NB4 (cell line): ENCODE measurements around the gene POU2AF1.

Experiments used
- DNase-seq: peaks from one replicate; pipeline ENCODE4 v3.0.0; 2010; ENCODE audit warnings: low read depth
- H3K4me3 ChIP-seq: one replicate; pipeline ENCODE4 v1.5.1; 2011; ENCODE audit warnings: mild to moderate bottlenecking, low read depth, low read length, moderate library complexity
- MYC ChIP-seq: IDR thresholded peaks from 2 replicates; pipeline ENCODE4 v1.6.1; 2011; ENCODE audit warnings: low read depth, low read length
- POLR2A ChIP-seq: IDR thresholded peaks from 2 replicates; pipeline ENCODE4 v1.6.1; 2011; ENCODE audit warnings: mild to moderate bottlenecking; ENCODE audit not compliant: insufficient read length; ENCODE audit errors: extremely low read depth
- TF ChIP-seq, protein P1 (sequence below): IDR thresholded peaks from one replicate; pipeline ENCODE4 v1.5.1; 2012; ENCODE audit warnings: low read depth, low read length
- TF ChIP-seq, protein P2 (sequence below): IDR thresholded peaks from 2 replicates; pipeline ENCODE4 v1.6.1; 2011; ENCODE audit warnings: low read depth, low read length

Gene POU2AF1

DNA sequence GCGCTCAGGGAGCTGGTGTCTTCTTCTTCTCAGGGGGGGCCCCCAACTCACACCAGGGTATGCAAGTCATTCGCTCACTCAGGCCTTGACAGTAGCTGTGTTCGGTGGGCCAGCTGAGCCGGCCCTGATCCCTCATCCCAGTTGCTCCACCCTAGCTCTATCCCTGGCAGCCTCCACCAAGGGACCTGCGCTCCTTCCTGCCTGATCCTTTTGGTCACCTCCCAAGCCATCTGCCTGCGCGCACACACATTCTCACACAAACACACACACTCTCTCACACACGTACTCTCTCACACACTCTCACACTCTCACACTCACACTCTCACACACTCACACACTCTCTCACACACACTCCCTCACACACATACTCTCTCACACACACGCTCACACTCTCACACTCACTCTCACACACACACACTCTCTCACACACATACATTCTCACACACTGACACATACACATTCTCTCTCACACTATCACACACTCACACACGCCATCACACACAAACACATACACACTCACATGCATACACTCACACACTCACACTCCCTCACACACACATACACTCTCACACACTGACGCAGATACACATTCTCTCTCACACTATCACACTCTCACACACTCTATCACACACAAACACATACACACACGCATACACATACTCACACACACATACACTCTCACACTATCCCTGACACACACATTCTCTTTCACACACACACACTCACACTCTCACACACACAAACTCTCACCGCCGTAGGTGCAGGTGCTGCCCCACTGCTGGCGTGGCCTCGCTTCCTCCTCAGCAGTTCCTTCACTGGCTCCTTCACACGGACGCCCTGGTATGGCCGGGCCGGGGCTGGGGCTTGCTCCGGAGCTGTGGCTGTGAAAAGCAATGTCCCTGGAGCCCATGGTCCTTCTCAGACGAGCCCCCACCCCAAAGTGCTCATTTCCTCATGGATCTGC lies 20.8 kb downstream of the POU2AF1 start:
- H3K4me3 ChIP-seq, result no peak overlapping the region
- TF ChIP-seq MYC, result no peak
- TF ChIP-seq POLR2A, result no peak
- TF ChIP-seq, protein P1, sequence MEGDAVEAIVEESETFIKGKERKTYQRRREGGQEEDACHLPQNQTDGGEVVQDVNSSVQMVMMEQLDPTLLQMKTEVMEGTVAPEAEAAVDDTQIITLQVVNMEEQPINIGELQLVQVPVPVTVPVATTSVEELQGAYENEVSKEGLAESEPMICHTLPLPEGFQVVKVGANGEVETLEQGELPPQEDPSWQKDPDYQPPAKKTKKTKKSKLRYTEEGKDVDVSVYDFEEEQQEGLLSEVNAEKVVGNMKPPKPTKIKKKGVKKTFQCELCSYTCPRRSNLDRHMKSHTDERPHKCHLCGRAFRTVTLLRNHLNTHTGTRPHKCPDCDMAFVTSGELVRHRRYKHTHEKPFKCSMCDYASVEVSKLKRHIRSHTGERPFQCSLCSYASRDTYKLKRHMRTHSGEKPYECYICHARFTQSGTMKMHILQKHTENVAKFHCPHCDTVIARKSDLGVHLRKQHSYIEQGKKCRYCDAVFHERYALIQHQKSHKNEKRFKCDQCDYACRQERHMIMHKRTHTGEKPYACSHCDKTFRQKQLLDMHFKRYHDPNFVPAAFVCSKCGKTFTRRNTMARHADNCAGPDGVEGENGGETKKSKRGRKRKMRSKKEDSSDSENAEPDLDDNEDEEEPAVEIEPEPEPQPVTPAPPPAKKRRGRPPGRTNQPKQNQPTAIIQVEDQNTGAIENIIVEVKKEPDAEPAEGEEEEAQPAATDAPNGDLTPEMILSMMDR, result no peak
- TF ChIP-seq, protein P2, sequence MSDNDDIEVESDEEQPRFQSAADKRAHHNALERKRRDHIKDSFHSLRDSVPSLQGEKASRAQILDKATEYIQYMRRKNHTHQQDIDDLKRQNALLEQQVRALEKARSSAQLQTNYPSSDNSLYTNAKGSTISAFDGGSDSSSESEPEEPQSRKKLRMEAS, result no peak
- DNase-seq, result no peak

DNA sequence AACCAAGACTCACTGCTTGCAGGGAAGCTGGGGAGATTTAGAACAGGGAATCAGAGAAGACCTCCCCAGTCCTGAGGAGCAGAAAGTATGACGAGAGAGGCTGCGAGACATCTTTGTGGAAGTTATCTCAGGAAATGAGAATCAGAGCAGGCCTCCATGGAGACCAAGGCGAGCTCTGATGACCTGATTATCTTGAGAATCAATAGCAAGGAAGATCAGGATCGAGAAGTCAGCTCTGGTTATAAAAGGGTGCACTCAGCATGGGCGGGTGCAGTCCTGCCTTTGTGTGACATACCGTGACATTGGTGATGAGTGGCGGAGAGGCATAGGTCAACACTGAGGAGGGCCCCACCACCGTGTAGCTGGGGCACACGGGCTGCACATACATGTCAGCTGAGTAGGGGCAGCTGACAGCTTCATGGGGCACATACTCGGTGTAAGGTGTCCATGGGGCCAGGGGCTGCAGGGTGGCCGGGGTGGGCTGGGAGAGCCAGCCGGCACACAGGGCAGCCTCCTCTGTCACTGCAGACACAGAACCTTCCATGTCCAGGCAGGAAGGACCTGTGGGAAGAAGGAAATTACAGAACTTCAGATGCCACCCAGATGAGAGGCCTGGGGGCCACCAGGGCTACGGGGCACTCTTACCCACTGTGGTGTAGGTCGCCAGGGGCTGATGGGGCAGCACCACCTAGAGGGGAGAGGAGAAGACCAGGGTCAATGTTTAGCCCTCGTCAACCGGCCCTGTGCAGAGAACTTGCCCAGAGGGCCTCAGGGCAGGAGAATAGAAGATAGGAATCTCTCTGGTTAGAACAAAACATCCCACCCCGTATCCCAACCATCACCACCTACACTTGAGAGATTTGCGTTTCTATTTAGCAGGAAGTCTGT lies 21.7 kb downstream of the POU2AF1 start:
- DNase-seq, result no peak
- no peak overlapping the region for H3K4me3 ChIP-seq
- TF ChIP-seq, protein P1, result no peak
- TF ChIP-seq MYC (no peak), POLR2A (no peak)
- TF ChIP-seq, protein P2, result no peak

DNA sequence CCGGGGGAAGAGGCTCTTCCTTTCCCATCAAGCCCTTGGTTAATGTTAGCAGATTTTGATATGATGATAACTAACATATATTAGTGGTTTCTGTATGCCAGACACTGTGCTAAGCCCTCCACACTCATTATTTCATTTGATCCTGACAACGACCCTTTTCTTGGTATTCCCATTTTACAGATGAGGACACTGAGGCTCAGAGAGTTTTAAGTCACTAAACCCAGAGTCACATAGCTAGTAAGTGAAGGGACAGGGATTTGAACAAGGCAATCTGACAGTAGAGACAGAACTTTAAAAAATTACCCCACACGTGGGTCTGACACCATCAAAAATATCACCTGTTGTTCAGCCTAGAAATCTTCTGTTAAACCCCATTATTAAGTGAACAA lies 22.4 kb downstream of the POU2AF1 start:
- no peak for TF ChIP-seq POLR2A
- TF ChIP-seq, protein P2, result no peak
- no peak overlapping the region for H3K4me3 ChIP-seq
- no peak for DNase-seq

DNA sequence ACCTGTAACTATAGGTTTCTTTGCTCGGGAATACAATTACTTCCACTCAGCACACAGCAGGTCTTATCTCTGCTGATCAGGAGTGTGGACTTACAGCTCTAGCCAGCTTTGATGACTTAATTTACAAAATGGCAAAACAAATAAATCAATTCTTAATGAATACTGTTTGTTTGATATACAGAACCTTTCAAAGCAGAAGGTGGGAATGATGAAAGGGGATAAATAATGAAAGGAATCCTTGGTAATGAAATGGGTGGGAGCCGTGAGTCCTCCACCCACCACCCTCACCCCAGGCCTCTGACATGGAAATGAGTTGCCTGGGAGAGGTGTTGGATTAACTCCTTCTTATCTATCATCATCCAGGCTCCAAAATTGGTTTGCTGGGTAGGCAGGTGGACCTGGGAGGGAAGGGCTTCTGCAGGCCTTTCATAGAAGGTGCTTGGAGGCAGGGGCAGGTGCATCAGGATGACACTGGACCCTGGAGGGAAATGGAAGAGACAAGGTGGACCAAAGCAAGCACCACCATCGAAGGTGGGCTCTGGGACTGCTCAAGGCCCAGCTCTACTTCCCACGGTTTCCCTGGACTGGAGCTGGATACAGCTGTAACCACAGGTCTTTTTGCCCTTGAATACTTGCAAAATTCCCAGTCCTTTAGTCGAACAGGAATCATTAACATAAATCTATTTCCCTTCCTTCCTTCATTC lies 23.0 kb downstream of the POU2AF1 start:
- TF ChIP-seq POLR2A (no peak), MYC (no peak)
- TF ChIP-seq, protein P2, result no peak
- TF ChIP-seq, protein P1, result no peak
- no peak overlapping the region for H3K4me3 ChIP-seq
- no peak for DNase-seq

DNA sequence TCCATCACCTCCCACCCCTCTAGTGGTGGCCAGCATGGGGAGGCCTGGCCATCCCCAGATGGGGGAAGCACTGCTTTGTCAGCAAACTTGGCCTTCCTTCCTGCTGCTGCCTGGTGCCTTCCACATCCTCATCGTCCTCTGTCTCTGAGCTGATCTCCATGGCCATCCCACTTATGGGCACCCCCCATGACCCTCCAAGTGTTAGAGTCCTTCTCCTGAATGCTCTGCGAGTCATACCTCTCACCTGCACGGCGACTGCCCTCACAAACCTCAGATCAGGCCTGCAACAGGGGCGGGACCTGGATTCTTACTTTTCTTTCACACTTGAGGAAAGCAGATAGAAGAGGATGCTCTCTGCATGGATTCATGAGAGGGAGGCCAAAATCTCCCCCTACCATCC lies 24.0 kb downstream of the POU2AF1 start:
- TF ChIP-seq, protein P1, result no peak
- TF ChIP-seq, protein P2, result no peak
- TF ChIP-seq MYC (no peak), POLR2A (no peak)
- no peak overlapping the region for H3K4me3 ChIP-seq
- DNase-seq, result no peak
